IPS-18a (cell line): ENCODE results near the gene ZNF813.
A peak's percentile ranks its signal among the peaks of the same experiment; 100 is the strongest.
"Not testable (repeated sequence)": the region's sequence is repeated elsewhere in the genome, so short reads cannot be mapped to it uniquely, and the experiment has no call there.

ENCODE experiments used
- H3K27ac ChIP-seq: one replicate; pipeline ENCODE4 v1.5.1; 2013; ENCODE audit warnings: low read length
- H3K27me3 ChIP-seq: one replicate; pipeline ENCODE4 v1.6.1; 2013; ENCODE audit warnings: mild to moderate bottlenecking, low read length; ENCODE audit not compliant: control insufficient read depth, insufficient read depth
- H3K36me3 ChIP-seq: one replicate; pipeline ENCODE4 v1.6.1; 2013; ENCODE audit warnings: low read depth, low read length; ENCODE audit not compliant: control insufficient read depth
- H3K4me1 ChIP-seq: one replicate; pipeline ENCODE4 v1.6.1; 2013; ENCODE audit warnings: low read depth, low read length; ENCODE audit not compliant: control insufficient read depth
- H3K4me3 ChIP-seq: one replicate; pipeline ENCODE4 v1.5.1; 2013; ENCODE audit warnings: low read length
- H3K9ac ChIP-seq: one replicate; pipeline ENCODE4 v1.6.1; 2013; ENCODE audit warnings: mild to moderate bottlenecking, low read length, moderate library complexity
- H3K9me3 ChIP-seq: one replicate; pipeline ENCODE4 v1.6.1; 2013; ENCODE audit warnings: low read depth, low read length; ENCODE audit not compliant: control insufficient read depth

Gene ZNF813

DNA sequence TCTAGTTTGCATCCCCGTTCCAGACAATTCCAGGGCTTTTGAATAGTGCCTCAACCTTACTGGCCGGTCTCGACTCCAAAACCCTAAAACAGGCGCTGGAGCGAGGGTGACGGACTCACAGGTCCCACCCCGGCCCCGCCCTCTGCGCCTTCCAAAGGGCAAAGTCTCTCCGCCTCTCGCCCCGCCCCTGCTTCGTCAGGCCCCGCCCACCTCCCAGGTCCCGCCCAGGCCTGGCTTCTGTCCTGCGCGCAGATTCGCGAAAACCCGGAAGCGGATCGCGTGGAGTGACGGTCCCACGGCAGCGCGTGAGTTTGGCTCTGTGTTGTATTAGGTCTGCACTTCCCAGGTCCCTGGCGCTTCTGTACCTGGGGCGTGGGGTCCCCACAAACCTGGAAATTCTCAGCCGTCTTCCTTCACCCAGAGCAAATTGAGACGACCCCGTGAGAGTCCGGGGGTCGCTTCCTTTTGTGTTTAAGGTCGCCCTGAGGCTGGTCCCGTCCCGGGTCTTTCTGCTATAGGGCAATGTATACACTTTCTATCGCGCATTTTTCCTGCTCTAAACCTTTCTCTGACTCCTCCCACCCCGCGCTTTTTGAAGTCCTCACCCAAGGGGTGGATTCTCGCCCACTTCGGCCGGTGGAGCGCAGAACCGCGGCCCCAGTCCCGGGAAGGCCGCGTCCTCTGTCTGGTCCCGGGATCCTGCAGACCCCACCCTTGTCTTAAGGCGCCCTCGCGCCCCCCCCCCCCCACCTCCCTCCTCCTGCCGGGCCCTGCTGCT lies at the start of gene ZNF813:
ZNF813 (plus strand) TSS at position 249 of the 778 bp plus-strand sequence. CDS start 16,090 bp downstream, outside the sequence.
- peak within 1 kb of the TSS; percentile 63 for H3K9ac ChIP-seq

DNA sequence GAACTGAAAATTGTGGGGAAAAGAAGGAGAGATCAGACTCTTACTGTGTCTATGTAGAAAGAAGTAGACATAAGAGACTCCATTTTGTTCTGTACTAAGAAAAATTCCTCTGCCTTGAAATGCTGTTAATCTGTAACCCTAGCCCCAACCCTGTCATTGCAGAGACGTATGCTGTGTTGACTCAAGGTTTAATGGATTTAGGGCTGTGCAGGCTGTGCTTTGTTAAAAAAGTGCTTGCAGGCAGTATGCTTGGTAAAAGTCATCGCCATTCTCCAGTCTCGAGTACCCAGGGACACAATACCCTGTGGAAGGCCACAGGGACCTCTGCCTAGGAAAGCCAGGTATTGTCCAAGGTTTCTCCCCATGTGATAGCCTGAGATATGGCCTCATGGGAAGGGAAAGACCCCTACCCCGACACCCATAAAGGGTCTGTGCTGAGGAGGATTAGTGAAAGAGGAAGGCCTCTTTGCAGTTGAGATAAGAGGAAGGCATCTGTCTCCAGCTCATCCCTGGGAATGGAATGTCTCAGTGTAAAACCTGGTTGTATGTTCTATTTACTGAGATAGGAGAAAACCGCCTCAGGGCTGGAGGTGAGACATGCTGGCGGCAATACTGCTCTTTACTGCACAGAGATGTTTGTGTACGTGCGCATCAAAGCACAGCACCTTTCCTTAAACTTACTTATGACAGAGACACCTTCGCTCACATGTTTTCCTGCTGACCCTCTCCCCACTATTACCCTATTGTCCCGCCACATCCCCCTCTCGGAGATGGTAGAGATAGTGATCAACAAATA lies 46.8 kb upstream of the ZNF813 start:
- H3K4me1 ChIP-seq, H3K9me3 ChIP-seq: not testable (repeated sequence)

More for the DNA sequence above, at the start of gene ZNF813:
- Histone ChIP-seq H3K36me3 (no peaks in the 10 kb centered on the region), H3K27me3 (no peaks in the 10 kb centered on the region), H3K27ac (no peak within 1 kb of the TSS), H3K4me3 (peak within 1 kb of the TSS; percentile 93), H3K4me1 (peaks cover 16% of the 10 kb centered on the region), H3K9me3 (no peaks in the 10 kb centered on the region)

DNA sequence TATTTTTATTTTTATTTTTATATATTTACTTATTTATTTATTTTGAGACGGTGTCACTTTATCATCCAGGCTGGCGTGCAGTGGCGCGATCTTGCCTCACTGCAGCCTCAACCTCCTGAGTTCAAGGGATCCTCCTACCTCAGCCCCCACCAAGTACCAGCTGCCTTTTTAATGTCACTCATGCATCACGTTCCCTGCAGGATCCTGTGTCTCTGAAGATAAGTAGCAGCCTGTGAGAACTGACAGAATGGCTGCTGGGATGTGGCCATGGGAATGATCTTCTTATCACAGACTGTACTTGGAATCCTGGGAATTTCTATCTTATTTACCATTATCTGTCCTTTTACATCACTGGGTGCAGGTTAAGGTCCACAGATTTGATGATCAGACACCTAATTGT lies 45.0 kb upstream of the ZNF813 start:
- Histone ChIP-seq H3K4me3 (no peak overlapping the region), H3K4me1 (no peaks in the 10 kb centered on the region), H3K27ac (no peak overlapping the region), H3K9ac (no peak overlapping the region), H3K9me3 (no peaks in the 10 kb centered on the region), H3K36me3 (no peaks in the 10 kb centered on the region), H3K27me3 (no peaks in the 10 kb centered on the region)

More for the DNA sequence above, 46.8 kb upstream of the ZNF813 start:
- H3K27me3 ChIP-seq, H3K27ac ChIP-seq, H3K4me3 ChIP-seq, H3K9ac ChIP-seq, H3K36me3 ChIP-seq: not testable (repeated sequence)

DNA sequence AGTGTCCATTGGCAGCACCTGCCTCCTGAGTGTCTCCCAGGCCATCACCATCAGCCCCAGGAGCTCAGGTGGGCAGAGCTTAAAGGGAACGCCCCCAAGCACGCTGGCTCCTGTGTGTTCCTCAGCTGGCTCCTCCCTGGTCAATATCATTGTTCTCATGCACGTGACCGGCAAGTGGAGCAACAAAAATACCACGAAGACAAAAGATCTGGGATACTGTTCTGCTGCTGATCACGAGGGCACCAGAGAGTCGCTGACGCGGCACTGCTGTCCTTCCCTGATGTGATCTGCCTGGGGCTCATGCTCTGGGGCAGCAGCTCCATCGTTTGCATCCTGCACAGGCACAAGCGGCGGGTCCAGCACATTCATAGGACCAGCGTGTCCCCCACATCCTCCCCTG lies 44.5 kb upstream of the ZNF813 start:
- not testable (repeated sequence) for H3K9ac ChIP-seq, H3K4me1 ChIP-seq, H3K27me3 ChIP-seq, H3K27ac ChIP-seq, H3K36me3 ChIP-seq, H3K9me3 ChIP-seq
- peak overlapping the region; percentile 39 for H3K4me3 ChIP-seq

DNA sequence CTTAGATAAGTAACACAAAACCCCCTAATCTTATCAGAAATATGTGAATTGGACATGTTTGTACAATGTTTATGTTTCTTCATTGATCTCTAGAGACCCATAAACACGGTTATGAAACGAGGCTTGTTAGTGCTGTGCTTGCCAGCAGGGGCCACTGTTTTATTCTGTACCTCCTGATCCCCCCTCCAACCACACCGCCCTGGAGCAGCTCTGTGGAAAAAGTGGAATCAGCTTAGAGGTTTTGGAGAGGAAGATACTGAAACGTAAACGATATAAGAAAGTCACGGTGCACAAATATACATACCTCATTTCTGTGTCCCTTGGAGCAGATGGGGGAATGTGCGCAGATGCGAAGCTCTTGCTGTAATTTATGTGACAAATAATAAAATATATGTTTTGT lies 43.9 kb upstream of the ZNF813 start:
- not testable (repeated sequence) for H3K27ac ChIP-seq, H3K36me3 ChIP-seq, H3K9ac ChIP-seq, H3K4me1 ChIP-seq, H3K9me3 ChIP-seq, H3K27me3 ChIP-seq
- peak overlapping the region; percentile 39 for H3K4me3 ChIP-seq

DNA sequence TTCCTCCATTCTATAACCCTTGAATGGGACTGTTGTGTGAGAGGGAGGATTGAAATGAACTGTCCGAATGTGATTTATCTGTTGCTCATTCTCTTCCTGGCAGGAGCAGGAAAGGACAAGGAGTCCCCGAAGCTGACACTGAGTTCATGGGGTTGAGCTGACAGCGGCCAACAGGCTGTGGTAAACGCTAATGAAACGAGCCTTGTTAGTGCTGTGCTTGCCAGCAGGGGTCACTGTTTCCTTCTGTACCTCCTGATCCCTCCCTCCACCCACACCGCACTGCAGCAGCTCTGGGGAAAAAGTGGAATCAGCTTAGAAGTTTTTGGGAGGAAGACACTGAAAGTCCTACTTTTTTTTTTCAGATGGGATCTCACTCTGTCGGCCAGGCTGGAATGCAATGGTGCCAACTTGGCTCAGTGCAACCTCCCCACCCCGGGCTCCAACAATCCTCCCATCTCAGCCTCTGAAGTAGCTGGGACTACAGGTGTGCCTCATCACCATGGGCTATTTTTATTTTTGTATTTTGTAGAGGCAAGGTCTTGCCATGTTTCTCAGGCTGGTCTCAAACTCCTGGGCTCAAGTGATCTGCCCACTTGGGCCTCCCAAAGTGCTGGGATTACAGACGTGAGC lies 42.5 kb upstream of the ZNF813 start:
- no peak overlapping the region for H3K27ac ChIP-seq
- no peak overlapping the region for H3K4me3 ChIP-seq
- no peaks in the 10 kb centered on the region for H3K27me3 ChIP-seq
- no peak overlapping the region for H3K9ac ChIP-seq
- no peaks in the 10 kb centered on the region for H3K4me1 ChIP-seq
- H3K9me3 ChIP-seq: no peaks in the 10 kb centered on the region
- H3K36me3 ChIP-seq: no peaks in the 10 kb centered on the region

DNA sequence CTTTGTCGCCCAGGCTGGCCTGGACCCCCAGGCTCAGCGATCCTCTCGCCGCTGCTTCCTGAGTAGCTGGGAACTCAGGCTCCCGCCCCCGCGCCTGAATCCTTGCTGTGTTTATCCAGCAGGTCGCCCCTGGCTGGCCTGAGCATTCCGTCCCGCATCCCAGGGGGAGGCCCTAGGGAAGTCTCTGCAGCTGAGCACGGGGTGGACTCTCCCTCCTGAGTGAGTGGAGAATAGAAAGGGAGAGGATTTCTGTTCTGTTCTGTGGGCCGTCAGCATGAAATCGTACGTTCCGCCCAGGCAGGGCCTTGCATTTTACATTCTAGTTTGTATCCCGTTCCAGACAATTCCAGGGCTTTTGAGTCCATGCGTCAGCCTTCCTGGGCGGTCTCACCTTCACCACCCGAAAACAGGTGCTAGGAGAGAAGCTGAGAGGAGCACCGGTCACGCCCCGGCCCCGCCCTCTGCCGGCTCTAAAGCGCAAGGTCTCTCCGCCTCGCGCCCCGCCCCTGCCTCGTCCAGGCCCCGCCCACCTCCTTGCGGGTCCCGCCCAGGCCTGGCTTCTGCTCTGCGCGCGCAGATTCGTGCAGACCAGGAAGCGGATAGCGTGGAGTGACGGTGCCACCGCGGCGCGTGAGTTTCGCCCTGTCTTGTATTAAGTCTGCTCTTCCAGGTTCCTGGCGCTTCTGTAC lies 36.0 kb upstream of the ZNF813 start, which contains the start of gene ZNF761:
ZNF761 (plus strand) TSS at position 586 of the 689 bp plus-strand sequence. CDS start 15,285 bp downstream, outside the sequence.
- H3K4me3 ChIP-seq: peak within 1 kb of the TSS; percentile 88
- H3K36me3 ChIP-seq: peaks cover 3% of the 10 kb centered on the region
- H3K9me3 ChIP-seq: no peaks in the 10 kb centered on the region
- peak within 1 kb of the TSS; percentile 76 for H3K27ac ChIP-seq
- H3K4me1 ChIP-seq: peaks cover 3% of the 10 kb centered on the region
- H3K9ac ChIP-seq: peak within 1 kb of the TSS; percentile 77
- H3K27me3 ChIP-seq: no peaks in the 10 kb centered on the region

DNA sequence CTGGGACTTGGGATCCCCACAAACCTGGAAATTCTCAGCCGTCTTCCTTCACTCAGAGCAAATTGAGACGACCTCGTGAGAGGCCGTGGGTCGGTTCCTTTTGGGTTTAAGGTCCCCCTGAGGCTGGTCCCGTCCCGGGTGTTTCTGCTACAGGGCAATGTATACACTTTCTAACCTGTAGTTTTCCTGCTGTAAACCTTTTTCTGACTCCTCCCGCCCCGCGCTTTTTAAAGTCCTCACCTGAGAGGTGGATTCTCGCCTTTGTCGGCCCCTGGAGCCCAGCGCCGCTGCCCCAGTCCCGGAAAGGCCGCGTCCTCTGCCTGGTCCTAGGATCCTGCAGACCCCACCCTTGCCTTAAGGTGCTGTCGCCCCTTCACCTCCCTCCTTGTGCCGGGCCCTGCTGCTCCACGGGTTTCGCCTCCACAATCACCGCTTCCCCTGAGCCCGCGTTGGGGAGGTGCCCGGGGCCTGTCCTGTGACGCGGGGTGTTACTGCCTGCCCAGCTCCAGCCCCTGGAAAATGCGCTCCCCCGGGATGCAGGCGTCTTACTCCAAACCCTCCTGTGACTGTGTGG lies 35.4 kb upstream of the ZNF813 start:
- Histone ChIP-seq H3K9me3 (no peaks in the 10 kb centered on the region), H3K27me3 (no peaks in the 10 kb centered on the region), H3K9ac (peak overlapping the region; percentile 77), H3K36me3 (peaks cover 3% of the 10 kb centered on the region), H3K4me3 (peak overlapping the region; percentile 88), H3K4me1 (peaks cover 3% of the 10 kb centered on the region), H3K27ac (no peak overlapping the region)

DNA sequence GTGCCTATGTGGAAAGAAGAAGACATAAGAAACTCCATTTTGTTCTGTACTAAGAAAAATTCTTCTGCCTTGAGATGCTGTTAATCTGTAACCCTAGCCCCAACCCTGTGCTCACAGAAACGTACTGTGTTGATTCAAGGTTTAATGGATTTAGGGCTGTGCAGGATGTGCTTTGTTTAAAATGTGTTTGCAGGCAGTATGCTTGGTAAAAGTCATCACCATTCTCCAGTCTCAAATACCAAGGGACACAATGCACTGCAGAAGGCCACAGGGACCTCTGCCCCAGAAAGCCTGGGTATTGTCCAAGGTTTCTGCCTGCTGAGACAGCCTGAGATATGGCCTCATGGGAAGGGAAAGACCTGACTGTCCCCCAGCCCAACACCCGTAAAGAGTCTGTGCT lies 23.7 kb upstream of the ZNF813 start:
- not testable (repeated sequence) for H3K4me1 ChIP-seq, H3K4me3 ChIP-seq, H3K9ac ChIP-seq, H3K27me3 ChIP-seq, H3K27ac ChIP-seq, H3K9me3 ChIP-seq
- peaks cover 31% of the 10 kb centered on the region for H3K36me3 ChIP-seq

DNA sequence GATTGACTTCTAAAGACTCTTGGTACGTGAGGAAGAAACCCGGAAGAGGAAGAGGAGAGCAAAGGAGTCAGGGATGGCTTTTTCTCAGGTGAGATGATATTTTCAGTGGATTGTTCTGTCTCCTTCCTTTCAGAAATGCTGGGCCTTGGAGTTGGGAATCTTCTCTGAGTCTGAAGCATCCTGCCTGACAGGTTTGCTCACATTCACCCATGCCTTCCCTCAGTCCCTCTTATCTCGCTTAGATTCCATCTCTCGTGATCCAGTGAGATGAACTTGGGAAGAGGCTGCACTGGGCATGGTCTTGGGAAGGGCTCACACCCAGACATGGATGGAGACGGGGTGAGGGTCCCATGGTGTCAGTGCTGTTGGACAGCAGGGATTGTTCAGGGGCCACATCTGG lies 20.3 kb upstream of the ZNF813 start:
- not testable (repeated sequence) for H3K27ac ChIP-seq, H3K27me3 ChIP-seq, H3K9me3 ChIP-seq, H3K4me3 ChIP-seq, H3K4me1 ChIP-seq, H3K9ac ChIP-seq
- peaks cover 36% of the 10 kb centered on the region for H3K36me3 ChIP-seq

DNA sequence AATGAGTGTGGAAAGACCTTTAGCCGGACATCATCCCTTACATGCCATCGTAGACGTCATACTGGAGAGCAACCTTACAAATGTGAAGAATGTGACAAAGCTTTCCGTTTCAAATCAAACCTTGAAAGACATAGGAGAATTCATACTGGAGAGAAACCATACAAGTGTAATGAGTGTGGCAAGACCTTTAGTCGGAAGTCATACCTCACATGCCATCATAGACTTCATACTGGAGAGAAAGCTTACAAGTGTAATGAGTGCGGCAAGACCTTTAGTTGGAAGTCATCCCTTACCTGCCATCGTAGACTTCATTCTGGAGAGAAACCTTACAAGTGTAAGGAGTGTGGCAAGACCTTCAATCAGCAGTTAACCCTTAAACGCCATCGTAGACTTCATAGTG lies 11.7 kb upstream of the ZNF813 start:
- no peak overlapping the region for H3K4me3 ChIP-seq
- peaks cover 38% of the 10 kb centered on the region for H3K9me3 ChIP-seq
- no peaks in the 10 kb centered on the region for H3K4me1 ChIP-seq
- peaks cover 42% of the 10 kb centered on the region for H3K36me3 ChIP-seq
- H3K27me3 ChIP-seq: no peaks in the 10 kb centered on the region
- H3K9ac ChIP-seq: no peak overlapping the region
- H3K27ac ChIP-seq: no peak overlapping the region
